B cell (primary cell): ENCODE results near the gene FRMPD2. TPM values are rescaled to one million over a fixed set of nuclear protein-coding genes. Genes with fewer than 3 reads are reported as not detected.

Source experiments
- ATAC-seq: fragments of 200-7000 bp; cut with Tn5 transposase; one replicate; pipeline ENCODE4 v1.10.0; 2021; ENCODE audit warnings: low read depth, mild to moderate bottlenecking, moderate number of reproducible peaks, moderate library complexity
- CTCF ChIA-PET: fragments of 350-600 bp; sonication (Branson Sonifier 250); formaldehyde crosslinking; loops from one replicate; lab custom pipeline; 2021; ENCODE audit warnings: antibody characterized with exemption, inconsistent platforms; lab: Charles Lee
- POLR2A ChIA-PET: fragments of 350-600 bp; sonication (Branson Sonifier 250); formaldehyde crosslinking; loops from one replicate; lab custom pipeline; 2021; ENCODE audit warnings: antibody characterized with exemption; lab: Charles Lee
- DNase-seq: peaks from one replicate; pipeline ENCODE4 v3.0.0; 2013
- H2AFZ ChIP-seq: 2 replicates; pipeline ENCODE4 v1.6.1; 2012; ENCODE audit warnings: mild to moderate bottlenecking, low read depth, low read length; ENCODE audit not compliant: insufficient read depth, poor library complexity, severe bottlenecking
- H3K27ac ChIP-seq, 2 donors: 1 replicate in 1 of 2; 2 replicates in 1 of 2; pipeline ENCODE4 v1.5.1; 2012 to 2013; ENCODE audit warnings: low read length in 2 of 2, mild to moderate bottlenecking in 2 of 2, moderate library complexity in 1 of 2
- H3K27me3 ChIP-seq, 4 experiments: fragments of 200-600 bp in 1 of 4; sonication (generic) in 1 of 4; replicated peaks in 1 of 4; 1 replicate in 2 of 4; 2 replicates in 2 of 4; pipeline versions ENCODE4 v1.6.1 to v1.7.0; 2013 to 2016; ENCODE audit warnings: low read length in 3 of 4, mild to moderate bottlenecking in 2 of 4, mixed read lengths in 1 of 4, moderate library complexity in 1 of 4; ENCODE audit not compliant: insufficient read depth in 4 of 4, control insufficient read depth in 3 of 4; ENCODE audit errors: control extremely low read depth in 1 of 4
- H3K36me3 ChIP-seq, 2 experiments: replicated peaks in 1 of 2; 1 replicate in 1 of 2; 2 replicates in 1 of 2; pipeline versions ENCODE4 v1.6.1 to v1.7.1; 2013; ENCODE audit warnings: low read length in 1 of 2; ENCODE audit not compliant: insufficient read depth in 2 of 2, control insufficient read depth in 1 of 2; ENCODE audit errors: control extremely low read depth in 1 of 2, extremely low read depth in 1 of 2
- H3K4me1 ChIP-seq, 2 donors: fragments of 200-600 bp in 1 of 2; sonication (generic) in 1 of 2; 1 replicate in 1 of 2; 2 replicates in 1 of 2; pipeline versions ENCODE4 v1.5.1 to v1.6.1; 2013 to 2017; ENCODE audit warnings: low read length in 2 of 2; ENCODE audit not compliant: control insufficient read depth in 2 of 2, insufficient read depth in 2 of 2
- H3K4me2 ChIP-seq: replicated peaks from 2 replicates; pipeline ENCODE3; 2012; ENCODE audit warnings: mild to moderate bottlenecking, low read depth, low read length; ENCODE audit not compliant: poor library complexity, severe bottlenecking
- H3K4me3 ChIP-seq, 5 experiments: fragments of 200-600 bp in 1 of 5; sonication (generic) in 1 of 5; 1 replicate in 3 of 5; 2 replicates in 2 of 5; pipeline versions ENCODE4 v1.5.1 to v1.7.0; 2011 to 2016; ENCODE audit warnings: low read length in 4 of 5, mild to moderate bottlenecking in 4 of 5, low read depth in 2 of 5, control low read depth in 1 of 5, moderate library complexity in 1 of 5; ENCODE audit not compliant: insufficient read depth in 1 of 5; ENCODE audit errors: control extremely low read depth in 1 of 5, extremely low read depth in 1 of 5
- H3K79me2 ChIP-seq: fragments of 200-600 bp; sonication (generic); one replicate; pipeline ENCODE4 v1.6.0; 2016; ENCODE audit warnings: low read length; ENCODE audit not compliant: control insufficient read depth, insufficient read depth
- H3K9ac ChIP-seq: fragments of 200-600 bp; sonication (generic); 2 replicates; pipeline ENCODE4 v1.6.1; 2017; ENCODE audit warnings: mild to moderate bottlenecking, low read length, moderate library complexity
- H3K9me3 ChIP-seq, 3 donors: one replicate each; pipeline versions ENCODE4 v1.6.1 to v1.7.1; 2013; ENCODE audit warnings: low read length in 2 of 3; ENCODE audit not compliant: control insufficient read depth in 2 of 3, insufficient read depth in 1 of 3; ENCODE audit errors: control extremely low read depth in 1 of 3
- H4K20me1 ChIP-seq: 2 replicates; pipeline ENCODE4 v1.6.0; 2012; ENCODE audit warnings: mild to moderate bottlenecking, low read length; ENCODE audit not compliant: insufficient read depth, control insufficient read depth, poor library complexity, severe bottlenecking
- H3K27ac Mint-ChIP-seq: one replicate; pipeline ENCODE4 v1.8.0; 2021; ENCODE audit warnings: mixed read lengths
- H3K27me3 Mint-ChIP-seq: one replicate; pipeline ENCODE4 v1.8.0; 2021; ENCODE audit warnings: mixed read lengths
- H3K4me1 Mint-ChIP-seq: one replicate; pipeline ENCODE4 v1.8.0; 2021; ENCODE audit warnings: mixed read lengths
- H3K4me3 Mint-ChIP-seq: one replicate; pipeline ENCODE4 v1.8.0; 2021; ENCODE audit warnings: mixed read lengths
- H3K9me3 Mint-ChIP-seq: one replicate; pipeline ENCODE4 v1.8.0; 2022; ENCODE audit warnings: mixed read lengths; ENCODE audit not compliant: insufficient read depth
- CTCF ChIP-seq: fragments of 200-600 bp; IDR thresholded peaks from one replicate; pipeline ENCODE4 v1.8.0; 2022; ENCODE audit warnings: antibody characterized with exemption, mild to moderate bottlenecking
- EZH2 ChIP-seq: IDR thresholded peaks from 2 replicates; pipeline ENCODE4 v1.6.1; 2012; ENCODE audit warnings: borderline replicate concordance, low read depth, mild to moderate bottlenecking, moderate library complexity, low read length; ENCODE audit not compliant: insufficient read depth, poor library complexity, severe bottlenecking
- WGBS: methylation state at CpG from one replicate; pipeline ENCODE4 v1.1.5; 2013; ENCODE audit warnings: missing lambda C conversion rate; ENCODE audit not compliant: insufficient coverage; 5-methylcytosine and 5-hydroxymethylcytosine counted together
- intact Hi-C: fragments of 100-400 bp; cut with micrococcal nuclease; formaldehyde crosslinking; loops from one replicate; pipeline ENCODE4 v1.10.0; 2022
- polyA plus RNA-seq: library from polyadenylated mRNA; depleted of rRNA; stranded (reverse); fragments of >200 nt; gene quantifications from 2 replicates; pipeline ENCODE4 v1.2.3, GENCODE V29; 2012
- total RNA-seq, 2 donors: library from RNA; stranded (reverse); fragments of 120-200 nt in 1 of 2; gene quantifications; 1 replicate in 1 of 2; 2 replicates in 1 of 2; pipeline versions ENCODE4 v1.2.3 to v1.2.4, GENCODE V29; 2013 to 2022

FRMPD2 gene
- total and polyA plus RNA-seq, 2 donors (not counting 1 experiment from before 2014, with no cell fraction given), result not detected

GRCh38 chr10:48300556-48300955, 26.1 kb upstream of the FRMPD2 start:
- Histone ChIP-seq H3K4me3 (no peak overlapping the region), H3K9me3 (no peaks in the 10 kb centered on the region), H3K79me2 (no peaks in the 10 kb centered on the region), H3K4me2 (no peak overlapping the region), H2AFZ (no peak overlapping the region), H3K27me3 (no peaks in the 10 kb centered on the region), H3K36me3 (no peaks in the 10 kb centered on the region), H3K27ac (no peak overlapping the region), H4K20me1 (no peaks in the 10 kb centered on the region), H3K9ac (no peak overlapping the region), H3K4me1 (peaks cover 0 to 3% of the 10 kb centered on the region in 2 donors)
- ChIA-PET POLR2A (no interaction called here), CTCF (interaction anchor here (0.6 to 1.0 kb wide), 2 partner anchors 9 to 43 kb away, joined by 3 read pairs; no protein-coding TSS in a partner anchor)
- Mint-ChIP-seq H3K4me3 (no peak overlapping the region), H3K4me1 (no peaks in the 10 kb centered on the region), H3K9me3 (no peaks in the 10 kb centered on the region), H3K27me3 (no peaks in the 10 kb centered on the region), H3K27ac (no peak overlapping the region)
- ATAC-seq, result no peak
- no peak for DNase-seq
- intact Hi-C loops, result loop anchor here (10.0 kb wide), 1 partner anchor 884 kb away; the partner anchor contains the start of gene TMEM273
- TF ChIP-seq EZH2, result no peak
- 88% methylated on average over 2 of the region's 2 CpGs for WGBS

GRCh38 chr10:48299692-48300091, 25.2 kb upstream of the FRMPD2 start:
- H3K9ac ChIP-seq, result no peak overlapping the region
- ChIA-PET POLR2A (no interaction called here), CTCF (interaction anchor here (0.7 to 1.0 kb wide), 2 partner anchors 8 to 13 kb away, joined by 3 read pairs; no protein-coding TSS in a partner anchor)
- Mint-ChIP-seq H3K27me3 (no peaks in the 10 kb centered on the region), H3K4me3 (no peak overlapping the region), H3K9me3 (no peaks in the 10 kb centered on the region), H3K4me1 (no peaks in the 10 kb centered on the region), H3K27ac (no peak overlapping the region)
- no peaks in the 10 kb centered on the region for H3K36me3 ChIP-seq
- TF ChIP-seq CTCF (no peak), EZH2 (no peak)
- intact Hi-C loops, result loop anchor here (10.0 kb wide), 1 partner anchor 885 kb away; the partner anchor contains the start of gene TMEM273
- H3K4me1 ChIP-seq, result peaks cover 0 to 3% of the 10 kb centered on the region in 2 donors
- no peaks in the 10 kb centered on the region for H3K79me2 ChIP-seq
- no peak overlapping the region for H2AFZ ChIP-seq
- no peak overlapping the region for H3K4me2 ChIP-seq
- ATAC-seq (no peak), DNase-seq (no peak)
- no peaks in the 10 kb centered on the region for H3K27me3 ChIP-seq
- no CpG with 5 or more reads among the region's 1 CpG for WGBS
- H3K9me3 ChIP-seq, result no peaks in the 10 kb centered on the region
- no peak overlapping the region for H3K4me3 ChIP-seq
- H3K27ac ChIP-seq, result no peak overlapping the region
- no peaks in the 10 kb centered on the region for H4K20me1 ChIP-seq
